Prostate gland (tissue), 2 donors: Measurements from ENCODE around the gene POU3F3. TPM values are rescaled to one million over a fixed set of nuclear protein-coding genes. Genes with fewer than 3 reads are reported as not detected.

Source experiments
- DNase-seq: peaks from one replicate; pipeline ENCODE4 v3.0.0-alpha.2; 2019; ENCODE audit warnings: low spot score
- H3K27ac ChIP-seq, 2 donors: fragments of 200-600 bp; sonication (generic); 2 replicates each; pipeline ENCODE4 v1.5.1; 2017 to 2019
- H3K27me3 ChIP-seq: fragments of 200-600 bp; sonication (generic); replicated peaks from 2 replicates; pipeline ENCODE4 v1.5.1; 2019; ENCODE audit not compliant: insufficient read depth
- H3K36me3 ChIP-seq, 2 donors: fragments of 200-600 bp; sonication (generic); 1 replicate in 1 of 2; 2 replicates in 1 of 2; pipeline versions ENCODE4 v1.5.1 to v1.8.1; 2017 to 2019
- H3K4me1 ChIP-seq: fragments of 200-600 bp; sonication (generic); replicated peaks from 2 replicates; pipeline ENCODE4 v1.5.1; 2019
- H3K4me3 ChIP-seq, 2 donors: fragments of 200-600 bp; sonication (generic); 2 replicates each; pipeline ENCODE4 v1.5.1; 2017 to 2019
- H3K9me3 ChIP-seq: fragments of 200-600 bp; sonication (generic); 2 replicates; pipeline ENCODE4 v1.5.1; 2017
- CTCF ChIP-seq, 4 experiments: fragments of 200-600 bp in 2 of 4; fragments of 450-650 bp in 2 of 4; sonication (generic) in 2 of 4; IDR thresholded peaks; 1 replicate in 3 of 4; 2 replicates in 1 of 4; pipeline ENCODE4 v1.5.1; 2016 to 2019; ENCODE audit warnings: antibody characterized with exemption in 4 of 4, mild to moderate bottlenecking in 2 of 4, moderate library complexity in 2 of 4
- POLR2A ChIP-seq: fragments of 450-650 bp; IDR thresholded peaks from one replicate; pipeline ENCODE4 v1.6.1; 2016; ENCODE audit warnings: antibody characterized with exemption, mild to moderate bottlenecking
- POLR2AphosphoS5 ChIP-seq: sonication (generic); formaldehyde crosslinking; IDR thresholded peaks from one replicate; pipeline ENCODE4 v1.6.1; 2017; ENCODE audit warnings: antibody characterized with exemption
- WGBS: methylation state at CpG from one replicate; pipeline ENCODE4 v1.1.5; 2018; 5-methylcytosine and 5-hydroxymethylcytosine counted together
- intact Hi-C: fragments of 100-400 bp; cut with DNase I; formaldehyde crosslinking; loops from one replicate; pipeline ENCODE4 v1.14.2; 2022
- total RNA-seq, 2 donors: library from RNA; depleted of rRNA; stranded (reverse); fragments of >200 nt; gene quantifications; one replicate each; pipeline ENCODE4 v1.1.0, GENCODE V29; 2016

The POU3F3 gene
- total RNA-seq, 2 donors from 2014 or later = 2.2 TPM; not detected in 1

- H3K9me3 ChIP-seq = no peaks in the 10 kb centered on the region
- peaks cover 2% of the 10 kb centered on the region for H3K4me1 ChIP-seq
- 2% methylated on average over 40 of the region's 51 CpGs for WGBS
- no peaks in the 10 kb centered on the region for H3K36me3 ChIP-seq
- peaks cover 52% of the 10 kb centered on the region for H3K27me3 ChIP-seq
- DNase-seq = no peak
- H3K27ac ChIP-seq = no peak overlapping the region
- intact Hi-C loops = no loop called here
- H3K4me3 ChIP-seq = no peak overlapping the region
- TF ChIP-seq CTCF (IDR thresholded peaks at IDR 0.05) (no peak), POLR2AphosphoS5 (no peak), POLR2A (no peak)
Measured at GRCh38 chr2:104866883-104867812, 13.2 kb downstream of the POU3F3 start.

- intact Hi-C loops = no loop called here
- Histone ChIP-seq H3K4me1 (peaks cover 5% of the 10 kb centered on the region), H3K9me3 (no peaks in the 10 kb centered on the region), H3K27me3 (peaks cover 50% of the 10 kb centered on the region), H3K27ac (no peak overlapping the region), H3K36me3 (no peaks in the 10 kb centered on the region), H3K4me3 (no peak overlapping the region)
- TF ChIP-seq CTCF (IDR thresholded peaks at IDR 0.05) (no peak), POLR2AphosphoS5 (no peak), POLR2A (no peak)
- WGBS = 32% methylated on average over 33 of the region's 33 CpGs
- no peak for DNase-seq
Measured at GRCh38 chr2:104867813-104868504, 14.0 kb downstream of the POU3F3 start.

- H3K27ac ChIP-seq = no peak overlapping the region
- H3K9me3 ChIP-seq = no peaks in the 10 kb centered on the region
- intact Hi-C loops = no loop called here
- TF ChIP-seq CTCF (IDR thresholded peaks at IDR 0.05) (no peak), POLR2AphosphoS5 (no peak), POLR2A (no peak)
- no peak for DNase-seq
- H3K4me3 ChIP-seq = no peak overlapping the region
- peaks cover 5% of the 10 kb centered on the region for H3K4me1 ChIP-seq
- H3K36me3 ChIP-seq = no peaks in the 10 kb centered on the region
- H3K27me3 ChIP-seq = peaks cover 44% of the 10 kb centered on the region
- 71% methylated on average over 4 of the region's 4 CpGs for WGBS
Measured at GRCh38 chr2:104868505-104868866, 14.6 kb downstream of the POU3F3 start.

- Histone ChIP-seq H3K4me3 (no peak overlapping the region), H3K4me1 (peaks cover 5% of the 10 kb centered on the region), H3K27me3 (peaks cover 28% of the 10 kb centered on the region), H3K36me3 (no peaks in the 10 kb centered on the region), H3K9me3 (no peaks in the 10 kb centered on the region), H3K27ac (no peak overlapping the region)
- 49% methylated on average over 4 of the region's 4 CpGs for WGBS
- intact Hi-C loops = no loop called here
- TF ChIP-seq CTCF (IDR thresholded peaks at IDR 0.05) (no peak), POLR2A (no peak), POLR2AphosphoS5 (no peak)
- DNase-seq = no peak
Measured at GRCh38 chr2:104870100-104870975, 16.4 kb downstream of the POU3F3 start.
